HG03066 (cell line): ENCODE results near the gene TIPIN.
"Not testable (repeated sequence)": the region's sequence is repeated elsewhere in the genome, so short reads cannot be mapped to it uniquely, and the experiment has no call there.

Source experiments
- ATAC-seq: cut with Tn5 transposase; IDR thresholded peaks from one replicate; pipeline ENCODE4 v1.9.1; 2021; ENCODE audit warnings: low read depth; ENCODE audit not compliant: unreplicated experiment

The TIPIN gene

GRCh38 chr15:66356359-66357236 lies at the start of gene TIPIN:
TSS of gene TIPIN (minus strand) at chr15:66356685. CDS start at chr15:66352947, 3,738 bp downstream.
- peak; percentile 94 for ATAC-seq

DNA sequence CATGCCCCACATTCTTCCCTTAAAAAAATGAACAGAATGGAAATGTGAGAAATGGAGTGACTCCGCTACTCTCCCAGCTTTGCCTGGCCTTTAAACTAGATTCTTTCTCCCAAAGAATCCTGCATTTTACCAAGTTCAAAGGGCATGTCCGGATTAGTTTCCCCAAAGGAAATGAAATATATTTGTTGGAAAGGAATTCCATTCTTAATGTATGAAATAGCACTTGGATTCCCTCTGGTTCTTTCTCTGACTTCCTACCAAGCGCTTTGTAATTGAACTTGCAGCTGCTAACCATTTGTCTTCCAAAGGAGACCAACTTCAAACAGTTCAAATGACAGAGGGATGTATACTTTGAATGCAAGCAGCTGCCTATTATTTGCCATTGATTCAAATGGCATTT lies 49.1 kb upstream of the TIPIN start:
- ATAC-seq, result no peak

DNA sequence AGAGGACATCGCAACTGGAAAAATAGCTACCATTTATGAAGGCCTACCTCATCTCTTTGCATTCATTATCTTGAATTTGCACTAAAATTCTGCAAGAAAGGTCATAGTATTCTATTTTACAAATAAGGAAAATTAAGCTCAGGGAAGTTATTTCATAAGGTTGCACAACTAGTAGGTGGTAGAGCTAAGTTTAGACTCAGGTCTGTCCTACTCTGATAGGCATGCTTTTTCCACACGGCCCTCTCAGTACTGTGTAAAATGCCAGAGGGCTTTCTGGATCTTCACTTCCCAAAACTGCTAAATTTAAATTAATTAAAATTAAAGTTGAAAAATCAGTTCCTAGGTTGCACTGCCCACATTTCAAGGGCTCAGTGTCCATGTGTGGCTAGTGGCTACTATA lies 48.5 kb upstream of the TIPIN start:
- no peak for ATAC-seq

GRCh38 chr15:66404532-66404931 lies 48.0 kb upstream of the TIPIN start:
- ATAC-seq, result no peak

DNA sequence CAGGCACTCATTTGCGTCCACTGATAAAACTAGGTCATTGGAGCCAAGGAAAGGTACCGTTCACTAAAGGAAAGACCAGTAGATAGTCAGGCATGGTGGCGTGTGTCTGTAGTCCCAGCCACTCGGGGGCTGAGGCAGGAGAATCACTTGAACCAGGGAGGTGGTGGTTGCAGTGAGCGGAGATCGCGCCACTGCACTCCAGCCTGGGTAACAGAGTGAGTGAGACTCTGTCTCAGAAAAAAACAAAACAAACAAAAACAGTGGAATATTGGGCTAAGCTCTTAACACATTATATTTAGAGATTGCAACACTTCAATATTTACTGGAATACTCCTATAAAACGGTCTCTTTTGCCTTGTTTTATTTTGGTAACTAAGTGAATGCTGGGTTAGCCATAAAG lies 47.6 kb upstream of the TIPIN start:
- no peak for ATAC-seq

DNA sequence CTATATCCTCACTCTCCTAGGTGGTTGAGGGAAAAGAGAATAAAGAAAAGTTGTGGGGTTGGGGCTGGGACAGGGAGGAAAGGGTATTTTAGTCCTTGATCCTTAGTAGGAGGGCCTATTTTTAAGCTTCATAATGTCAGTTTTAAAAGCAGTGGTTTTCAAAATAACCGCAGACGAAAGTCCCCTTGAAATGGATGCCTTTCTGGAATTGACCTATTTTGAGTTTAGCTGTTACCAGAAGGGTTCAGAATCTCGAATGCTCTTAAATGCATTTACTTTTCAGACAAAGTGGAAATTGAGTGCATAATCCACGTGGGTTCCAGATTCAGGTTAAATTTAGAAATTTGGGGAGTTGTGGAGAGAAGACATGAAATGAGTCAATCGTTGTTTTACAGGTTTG lies 46.8 kb upstream of the TIPIN start:
- no peak for ATAC-seq

GRCh38 chr15:66402761-66403284 lies 46.3 kb upstream of the TIPIN start:
- no peak for ATAC-seq

- ATAC-seq, result no peak
Observed at GRCh38 chr15:66401130-66402021, 44.9 kb upstream of the TIPIN start.

DNA sequence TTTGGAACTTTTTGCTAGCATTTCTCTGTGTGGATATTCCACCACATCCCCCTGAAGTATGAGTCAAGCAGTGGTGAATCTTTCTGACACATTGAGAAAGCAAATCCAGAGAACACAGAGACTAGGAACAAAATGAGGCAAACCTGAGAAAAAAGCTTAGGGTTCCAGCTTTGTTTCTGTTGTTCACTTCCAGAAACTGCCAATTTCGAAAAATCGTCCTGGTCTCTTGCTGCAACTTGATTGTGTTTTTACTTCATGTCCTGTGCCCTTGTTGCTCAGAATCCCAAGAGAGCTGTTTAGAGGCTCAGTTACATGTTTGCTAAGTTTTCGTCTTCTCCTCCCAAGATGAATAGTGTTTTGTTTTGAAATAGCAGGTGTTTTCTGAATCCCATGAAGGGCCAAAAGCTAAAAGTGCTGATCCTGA lies 43.9 kb upstream of the TIPIN start:
- no peak for ATAC-seq

DNA sequence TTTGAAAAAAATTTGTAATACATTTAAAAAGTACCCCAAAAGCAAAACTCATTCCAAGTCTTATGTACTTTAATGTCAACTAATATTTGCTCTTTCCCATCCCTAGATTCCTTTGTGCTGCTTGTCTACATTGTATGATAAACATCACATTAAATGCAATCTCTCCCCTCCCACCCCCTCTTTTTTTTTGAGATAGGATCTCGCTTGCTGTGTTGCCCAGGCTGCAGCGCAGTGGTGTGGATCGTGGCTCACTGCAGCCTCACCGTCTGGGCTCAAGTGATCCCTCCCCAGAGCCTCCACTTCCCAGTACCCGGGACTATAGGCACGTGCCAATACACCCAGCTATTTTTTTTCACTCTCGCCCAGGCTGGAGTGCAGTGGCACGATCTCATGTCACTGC lies 42.8 kb upstream of the TIPIN start:
- no peak for ATAC-seq

DNA sequence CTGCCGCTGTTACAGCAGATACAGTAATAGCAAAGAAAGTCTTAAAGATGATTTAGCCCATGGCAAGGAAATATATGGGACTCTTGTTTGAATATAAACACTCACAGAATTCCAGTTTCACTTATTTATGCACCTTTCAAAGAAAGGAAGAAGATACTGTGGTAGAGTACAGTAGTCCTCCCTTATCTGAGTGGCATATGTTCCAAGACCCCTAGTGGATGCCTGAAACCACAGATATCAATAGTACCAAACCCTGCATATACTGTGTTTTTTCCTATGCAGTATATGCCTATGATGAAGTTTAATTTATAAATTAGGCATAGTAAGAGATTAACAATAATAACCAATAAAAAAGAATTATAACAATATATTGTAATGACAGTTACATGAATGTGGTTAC lies 38.4 kb upstream of the TIPIN start:
- no peak for ATAC-seq

DNA sequence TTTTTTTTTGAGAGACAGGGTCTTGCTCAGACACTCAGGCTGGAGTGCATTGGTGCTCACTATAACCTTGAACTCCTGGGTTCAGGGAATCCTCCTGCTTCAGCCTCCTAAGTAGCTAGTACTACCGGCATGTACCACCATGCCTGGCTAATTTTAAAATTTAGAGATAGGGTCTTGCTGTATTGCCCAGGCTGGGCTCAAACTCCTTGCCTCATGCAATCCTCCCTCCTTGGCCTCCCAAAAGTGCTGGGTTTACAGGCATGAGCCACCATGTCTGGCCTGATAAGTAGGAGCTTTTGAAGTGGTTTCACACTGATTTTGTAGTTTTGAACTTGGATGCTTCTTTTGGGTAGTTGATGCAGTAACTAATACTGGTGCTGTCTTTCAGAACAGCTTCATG lies 38.0 kb upstream of the TIPIN start:
- ATAC-seq, result no peak

GRCh38 chr15:66393037-66393436 lies 36.6 kb upstream of the TIPIN start:
- ATAC-seq, result not testable (repeated sequence)

DNA sequence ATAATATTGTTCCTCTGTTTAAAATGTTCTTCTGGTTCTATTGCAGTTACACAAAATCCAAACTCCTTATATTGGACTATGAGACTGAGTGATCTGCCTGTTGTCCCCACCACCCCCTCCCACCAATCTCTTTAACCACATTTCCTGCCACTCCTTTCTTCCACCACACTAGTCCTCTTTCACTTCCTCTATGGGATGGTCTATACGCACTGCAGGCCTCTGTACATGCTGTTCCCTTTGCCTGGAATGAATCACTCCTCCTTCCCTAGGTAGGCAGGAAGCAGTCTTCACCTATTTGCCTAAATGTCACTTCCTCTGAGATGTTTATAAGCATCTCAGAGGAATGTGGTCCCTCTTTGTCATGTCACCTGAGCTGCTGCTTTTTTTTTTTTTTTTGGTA lies 34.2 kb upstream of the TIPIN start:
- no peak for ATAC-seq

GRCh38 chr15:66389859-66390381 lies 33.4 kb upstream of the TIPIN start:
- ATAC-seq, result no peak

GRCh38 chr15:66389098-66389858 lies 32.8 kb upstream of the TIPIN start:
- ATAC-seq, result no peak

GRCh38 chr15:66388576-66388975 lies 32.1 kb upstream of the TIPIN start:
- no peak for ATAC-seq

- no peak for ATAC-seq
Observed at GRCh38 chr15:66388043-66388363, 31.5 kb upstream of the TIPIN start.

DNA sequence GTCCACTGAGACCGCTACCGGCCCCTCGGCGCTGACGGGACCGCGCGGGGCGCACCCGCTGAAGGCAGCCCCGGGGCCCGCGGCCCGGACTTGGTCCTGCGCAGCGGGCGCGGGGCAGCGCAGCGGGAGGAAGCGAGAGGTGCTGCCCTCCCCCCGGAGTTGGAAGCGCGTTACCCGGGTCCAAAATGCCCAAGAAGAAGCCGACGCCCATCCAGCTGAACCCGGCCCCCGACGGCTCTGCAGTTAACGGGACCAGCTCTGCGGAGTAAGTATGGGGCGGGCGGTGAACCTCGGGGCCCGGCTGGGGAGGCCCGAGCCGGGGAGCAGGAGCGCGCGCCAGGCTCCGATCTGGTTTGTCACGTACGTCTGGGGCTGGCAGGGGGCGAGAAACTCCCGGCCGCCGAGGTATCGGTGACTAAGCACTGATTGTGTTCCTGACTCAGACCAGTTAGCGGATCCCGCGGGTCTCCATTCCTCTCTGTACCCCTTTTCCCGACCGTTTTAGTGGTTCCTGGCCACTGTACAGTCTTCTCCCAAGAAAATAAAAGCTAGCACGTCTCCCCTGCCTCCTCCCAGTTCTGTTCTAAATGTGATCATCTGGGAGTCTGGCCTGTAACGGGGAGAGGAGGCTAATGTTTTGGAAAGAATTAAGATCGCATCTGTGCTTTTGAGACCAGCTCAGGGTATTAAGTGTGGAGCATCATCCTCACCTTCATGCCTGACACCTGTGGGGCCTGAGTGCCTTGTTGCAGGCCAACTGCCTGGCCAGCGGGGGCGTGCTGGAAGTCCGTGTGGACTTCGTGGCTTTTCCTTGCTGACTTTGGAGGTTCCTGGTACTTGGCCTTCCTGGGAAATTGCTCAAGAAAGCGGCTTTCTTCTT lies 30.9 kb upstream of the TIPIN start:
- ATAC-seq, result no peak
